Type B pancreatic cell (in vitro differentiated cells): ENCODE measurements around the gene IL36RN. TPM values are rescaled to one million over a fixed set of nuclear protein-coding genes. Genes with fewer than 3 reads are reported as not detected.

Experiments used
- DNase-seq: peaks from one replicate; pipeline ENCODE4 v3.0.0; 2021; ENCODE audit warnings: mixed read lengths; ENCODE audit not compliant: unreplicated experiment; ENCODE audit errors: extremely low spot score
- H3K27ac Mint-ChIP-seq: 2 replicates; pipeline ENCODE4 v1.8.0; 2021; ENCODE audit warnings: mild to moderate bottlenecking, mixed read lengths
- H3K27me3 Mint-ChIP-seq: 2 replicates; pipeline ENCODE4 v1.8.0; 2021; ENCODE audit warnings: mixed read lengths
- H3K36me3 Mint-ChIP-seq: 2 replicates; pipeline ENCODE4 v1.8.0; 2021; ENCODE audit warnings: mixed read lengths
- H3K4me1 Mint-ChIP-seq: one replicate; pipeline ENCODE4 v1.8.0; 2021; ENCODE audit warnings: mixed read lengths; ENCODE audit not compliant: unreplicated experiment
- H3K4me3 Mint-ChIP-seq: 2 replicates; pipeline ENCODE4 v1.8.0; 2021; ENCODE audit warnings: mild to moderate bottlenecking, mixed read lengths
- H3K9me3 Mint-ChIP-seq: 2 replicates; pipeline ENCODE4 v1.8.0; 2021; ENCODE audit warnings: mixed read lengths
- total RNA-seq: library from RNA; stranded (reverse); gene quantifications from 2 replicates; pipeline ENCODE4 v1.2.1, GENCODE V29; 2021; ENCODE audit warnings: low replicate concordance
- TF ChIP-seq, protein P1 (sequence below): fragments of 200-600 bp; sonication (generic); conservative IDR thresholded peaks from 2 replicates; pipeline ENCODE4 v1.5.0; 2021; ENCODE audit warnings: antibody characterized with exemption, mild to moderate bottlenecking

IL36RN gene
- total RNA-seq, 1 donor from 2014 or later: 12.0 TPM

DNA sequence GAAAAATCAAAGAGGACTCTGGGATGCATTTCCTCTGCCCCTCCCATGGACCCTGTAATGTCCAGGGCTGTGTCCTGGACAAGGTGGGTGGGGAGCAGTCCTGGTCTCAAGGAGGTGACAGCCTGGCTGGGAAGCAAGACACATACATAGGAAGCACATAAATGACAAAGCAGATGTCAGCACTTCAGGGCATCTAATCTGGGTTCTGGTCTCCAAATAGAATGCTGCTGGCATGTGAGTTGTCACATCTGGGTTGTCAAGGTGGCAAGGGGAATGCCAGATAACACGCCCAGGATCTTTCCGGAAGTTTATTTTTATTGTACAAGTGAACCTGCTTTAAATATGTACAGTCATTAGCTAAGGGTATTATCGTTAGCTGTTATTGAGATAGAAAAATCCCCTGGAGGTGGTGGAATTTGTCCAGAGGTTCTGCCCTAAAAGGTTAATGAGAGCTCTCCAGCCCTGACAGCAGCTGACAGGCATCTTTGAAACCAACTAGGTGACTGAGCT is 14.4 kb downstream of the IL36RN start:
- Mint-ChIP-seq H3K9me3 (peaks cover 6% of the 10 kb centered on the region), H3K4me1 (peaks cover 6% of the 10 kb centered on the region), H3K27ac (no peak overlapping the region), H3K4me3 (no peak overlapping the region), H3K27me3 (no peaks in the 10 kb centered on the region), H3K36me3 (no peaks in the 10 kb centered on the region)
- no peak for DNase-seq
- TF ChIP-seq, protein P1, sequence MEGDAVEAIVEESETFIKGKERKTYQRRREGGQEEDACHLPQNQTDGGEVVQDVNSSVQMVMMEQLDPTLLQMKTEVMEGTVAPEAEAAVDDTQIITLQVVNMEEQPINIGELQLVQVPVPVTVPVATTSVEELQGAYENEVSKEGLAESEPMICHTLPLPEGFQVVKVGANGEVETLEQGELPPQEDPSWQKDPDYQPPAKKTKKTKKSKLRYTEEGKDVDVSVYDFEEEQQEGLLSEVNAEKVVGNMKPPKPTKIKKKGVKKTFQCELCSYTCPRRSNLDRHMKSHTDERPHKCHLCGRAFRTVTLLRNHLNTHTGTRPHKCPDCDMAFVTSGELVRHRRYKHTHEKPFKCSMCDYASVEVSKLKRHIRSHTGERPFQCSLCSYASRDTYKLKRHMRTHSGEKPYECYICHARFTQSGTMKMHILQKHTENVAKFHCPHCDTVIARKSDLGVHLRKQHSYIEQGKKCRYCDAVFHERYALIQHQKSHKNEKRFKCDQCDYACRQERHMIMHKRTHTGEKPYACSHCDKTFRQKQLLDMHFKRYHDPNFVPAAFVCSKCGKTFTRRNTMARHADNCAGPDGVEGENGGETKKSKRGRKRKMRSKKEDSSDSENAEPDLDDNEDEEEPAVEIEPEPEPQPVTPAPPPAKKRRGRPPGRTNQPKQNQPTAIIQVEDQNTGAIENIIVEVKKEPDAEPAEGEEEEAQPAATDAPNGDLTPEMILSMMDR: no peak

DNA sequence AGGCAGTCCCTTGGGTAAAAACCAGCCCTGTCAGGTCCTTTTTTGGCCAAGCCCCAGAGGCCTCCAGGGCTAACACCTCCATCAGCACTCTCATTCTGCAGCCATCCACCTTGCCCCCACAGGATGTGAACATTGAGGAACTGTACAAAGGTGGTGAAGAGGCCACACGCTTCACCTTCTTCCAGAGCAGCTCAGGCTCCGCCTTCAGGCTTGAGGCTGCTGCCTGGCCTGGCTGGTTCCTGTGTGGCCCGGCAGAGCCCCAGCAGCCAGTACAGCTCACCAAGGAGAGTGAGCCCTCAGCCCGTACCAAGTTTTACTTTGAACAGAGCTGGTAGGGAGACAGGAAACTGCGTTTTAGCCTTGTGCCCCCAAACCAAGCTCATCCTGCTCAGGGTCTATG is 16.0 kb downstream of the IL36RN start:
- DNase-seq: no peak
- no peaks in the 10 kb centered on the region for H3K36me3 Mint-ChIP-seq
- TF ChIP-seq, protein P1: no peak
- no peaks in the 10 kb centered on the region for H3K9me3 Mint-ChIP-seq
- H3K27ac Mint-ChIP-seq: no peak overlapping the region
- no peaks in the 10 kb centered on the region for H3K27me3 Mint-ChIP-seq
- no peaks in the 10 kb centered on the region for H3K4me1 Mint-ChIP-seq
- no peak overlapping the region for H3K4me3 Mint-ChIP-seq

DNA sequence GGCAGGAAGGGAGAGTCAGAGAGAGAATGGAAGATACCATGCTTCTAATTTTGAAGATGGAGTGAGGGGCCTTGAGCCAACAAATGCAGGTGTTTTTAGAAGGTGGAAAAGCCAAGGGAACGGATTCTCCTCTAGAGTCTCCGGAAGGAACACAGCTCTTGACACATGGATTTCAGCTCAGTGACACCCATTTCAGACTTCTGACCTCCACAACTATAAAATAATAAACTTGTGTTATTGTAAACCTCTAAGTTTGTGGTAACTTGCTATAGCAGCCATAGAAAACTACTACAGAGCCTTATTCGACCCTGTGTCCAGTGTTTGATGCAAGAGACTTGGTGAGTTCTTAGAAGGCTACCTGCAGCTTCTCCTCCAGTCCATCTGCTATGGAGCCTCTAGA is 16.6 kb downstream of the IL36RN start:
- no peak overlapping the region for H3K4me3 Mint-ChIP-seq
- TF ChIP-seq, protein P1: no peak
- DNase-seq: no peak
- no peaks in the 10 kb centered on the region for H3K9me3 Mint-ChIP-seq
- H3K27me3 Mint-ChIP-seq: no peaks in the 10 kb centered on the region
- H3K4me1 Mint-ChIP-seq: no peaks in the 10 kb centered on the region
- H3K27ac Mint-ChIP-seq: no peak overlapping the region
- H3K36me3 Mint-ChIP-seq: no peaks in the 10 kb centered on the region

DNA sequence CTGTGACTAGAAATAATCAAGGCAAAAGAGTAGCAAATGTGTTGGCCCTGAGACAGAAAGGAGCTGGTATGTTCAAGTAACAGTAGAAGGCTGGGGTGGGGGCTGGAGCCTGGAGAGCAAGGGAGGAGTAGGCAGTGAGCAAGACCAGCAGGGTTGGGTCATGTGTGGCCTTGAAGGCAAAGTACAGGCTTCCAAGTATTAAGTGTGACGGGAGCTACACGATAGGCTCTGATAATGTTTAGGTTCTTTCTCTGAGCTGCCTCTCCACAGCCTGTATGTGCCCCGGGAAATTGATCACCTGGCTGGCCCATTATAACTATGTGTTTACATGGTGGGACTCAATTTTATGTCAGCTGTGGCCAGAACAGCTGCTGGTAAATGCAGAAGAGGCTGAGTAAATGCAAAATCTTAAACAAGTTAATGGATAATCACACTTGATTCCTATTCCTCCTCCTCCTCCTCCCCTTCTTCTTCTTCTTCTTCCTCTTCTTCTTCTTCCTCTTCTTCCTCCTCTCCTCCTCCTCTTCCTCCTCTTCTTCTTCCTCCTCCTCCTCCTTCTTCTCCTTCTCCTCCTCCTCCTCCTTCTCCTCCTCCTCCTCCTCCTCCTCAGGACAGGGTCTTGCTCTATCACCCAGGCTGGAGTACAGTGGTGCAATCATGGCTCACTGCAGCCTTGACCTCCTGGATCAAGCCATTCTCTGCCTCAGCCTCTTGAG is 18.1 kb downstream of the IL36RN start:
- Mint-ChIP-seq H3K36me3 (no peaks in the 10 kb centered on the region), H3K27me3 (no peaks in the 10 kb centered on the region), H3K9me3 (no peaks in the 10 kb centered on the region), H3K4me1 (no peaks in the 10 kb centered on the region), H3K27ac (no peak overlapping the region), H3K4me3 (no peak overlapping the region)
- TF ChIP-seq, protein P1: no peak
- no peak for DNase-seq

DNA sequence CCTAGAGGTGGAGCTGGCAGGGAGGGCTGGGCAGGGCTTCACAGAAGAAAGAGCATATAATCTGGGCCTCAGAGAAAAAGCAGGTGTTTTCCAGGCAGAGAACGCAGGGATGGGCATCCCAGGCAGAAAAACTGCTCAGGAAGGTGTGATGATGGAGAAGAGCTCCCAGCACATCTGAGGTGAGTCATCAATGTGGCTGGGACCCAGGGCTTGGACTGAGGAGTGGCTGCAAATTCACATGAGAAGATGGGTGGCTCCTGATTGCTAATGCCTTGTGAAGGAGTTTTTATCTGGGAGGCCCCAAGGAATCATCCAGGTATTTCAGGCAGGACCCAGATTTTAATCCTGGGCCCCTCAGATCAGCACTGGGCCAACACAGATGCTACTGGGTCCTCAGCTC is 18.9 kb downstream of the IL36RN start:
- Mint-ChIP-seq H3K9me3 (no peaks in the 10 kb centered on the region), H3K36me3 (no peaks in the 10 kb centered on the region), H3K27me3 (no peaks in the 10 kb centered on the region), H3K4me1 (no peaks in the 10 kb centered on the region), H3K27ac (no peak overlapping the region), H3K4me3 (no peak overlapping the region)
- TF ChIP-seq, protein P1: no peak
- no peak for DNase-seq
